Sigmoid colon (tissue), 7 donors: ENCODE measurements around the gene CACNA1C. TPM values are rescaled to one million over a fixed set of nuclear protein-coding genes. Genes with fewer than 3 reads are reported as not detected.

Experiments used
- DNase-seq: peaks from one replicate; pipeline ENCODE4 v3.0.0-alpha.2; 2019
- H3K27ac ChIP-seq, 4 donors: fragments of 200-600 bp; sonication (generic); one replicate each; pipeline ENCODE4 v1.5.1; 2016 to 2019; ENCODE audit warnings: mild to moderate bottlenecking in 1 of 4
- H3K27me3 ChIP-seq, 3 donors: fragments of 200-600 bp; sonication (generic); one replicate each; pipeline ENCODE4 v1.5.1; 2019; ENCODE audit warnings: mild to moderate bottlenecking in 1 of 3
- H3K36me3 ChIP-seq, 4 donors: fragments of 200-600 bp; sonication (generic); one replicate each; pipeline ENCODE4 v1.5.1; 2016 to 2019
- H3K4me1 ChIP-seq, 4 donors: fragments of 200-600 bp; sonication (generic); one replicate each; pipeline ENCODE4 v1.5.1; 2017 to 2019
- H3K4me3 ChIP-seq, 4 donors: fragments of 200-600 bp; sonication (generic); one replicate each; pipeline ENCODE4 v1.5.1; 2017 to 2019; ENCODE audit warnings: mild to moderate bottlenecking in 2 of 4, moderate library complexity in 1 of 4
- H3K9me3 ChIP-seq, 4 donors: fragments of 200-600 bp in 3 of 4; sonication (generic) in 3 of 4; one replicate each; pipeline versions ENCODE4 v1.5.1 to v1.6.1; 2013 to 2019
- CTCF ChIP-seq, 4 experiments: fragments of 450-650 bp in 3 of 4; fragments of 200-600 bp in 1 of 4; IDR thresholded peaks; one replicate each; pipeline ENCODE4 v1.5.1; 2016 to 2019; ENCODE audit warnings: antibody characterized with exemption in 4 of 4, mild to moderate bottlenecking in 3 of 4, moderate library complexity in 2 of 4
- EP300 ChIP-seq, 4 donors: sonication (generic); formaldehyde crosslinking; IDR thresholded peaks; one replicate each; pipeline ENCODE4 v1.6.1; 2017; ENCODE audit warnings: antibody characterized with exemption in 4 of 4
- POLR2A ChIP-seq, 2 donors: fragments of 450-650 bp; IDR thresholded peaks; one replicate each; pipeline ENCODE4 v1.6.1; 2016; ENCODE audit warnings: antibody characterized with exemption in 2 of 2, mild to moderate bottlenecking in 2 of 2, moderate library complexity in 2 of 2
- POLR2AphosphoS5 ChIP-seq, 4 donors: sonication (generic); formaldehyde crosslinking; IDR thresholded peaks; one replicate each; pipeline ENCODE4 v1.6.1; 2017; ENCODE audit warnings: antibody characterized with exemption in 4 of 4
- WGBS, 2 donors: extraction: QIAGEN DNeasy Blood & Tissue Kit; methylation state at CpG; one replicate each; pipeline ENCODE4 v1.1.7; 2013; 5-methylcytosine and 5-hydroxymethylcytosine counted together
- intact Hi-C: fragments of 100-400 bp; cut with DNase I; formaldehyde crosslinking; loops from one replicate; pipeline ENCODE4 v1.15.1; 2023
- polyA plus RNA-seq, 3 donors: library from polyadenylated mRNA; stranded (reverse); fragments of 200-250 nt; gene quantifications; one replicate each; pipeline ENCODE4 v1.2.3, GENCODE V29; 2013
- total RNA-seq, 4 donors: library from RNA; depleted of rRNA; stranded (reverse); fragments of >200 nt; gene quantifications; one replicate each; pipeline ENCODE4 v1.1.0, GENCODE V29; 2016
- donor health status: healthy with polysubstance abuse.
- donor health status: Bipolar disorder and iron deficiency.
- donor health status: healthy.

CACNA1C gene
- total and polyA plus RNA-seq, 7 donors = 0.46 to 213 (median 62.0) TPM

GRCh38 chr12:2608608-2608945 is 555.8 kb downstream of the CACNA1C start:
- Histone ChIP-seq H3K27me3 (no peaks in the 10 kb centered on the region), H3K4me1 (peaks cover 0 to 11% (median 8%) of the 10 kb centered on the region in 4 donors), H3K36me3 (peaks cover 50 to 98% (median 60%) of the 10 kb centered on the region in 4 donors), H3K4me3 (no peak overlapping the region), H3K9me3 (no peaks in the 10 kb centered on the region), H3K27ac (peak overlapping the region in 1 of 4 donors; percentile 14)
- intact Hi-C loops = no loop called here
- DNase-seq = no peak
- 94 to 95% methylated on average over 12 of the region's 12 CpGs for WGBS, 2 donors
- TF ChIP-seq CTCF (IDR thresholded peaks at IDR 0.05) = no peak
- no peak for TF ChIP-seq EP300 (IDR thresholded peaks at IDR 0.05)
- no peak for TF ChIP-seq POLR2AphosphoS5 (IDR thresholded peaks at IDR 0.05)
- TF ChIP-seq POLR2A (IDR thresholded peaks at IDR 0.05) = no peak

GRCh38 chr12:2609020-2609419 is 556.2 kb downstream of the CACNA1C start:
- Histone ChIP-seq H3K4me1 (peaks cover 0 to 16% (median 12%) of the 10 kb centered on the region in 4 donors), H3K36me3 (peaks cover 50 to 98% (median 61%) of the 10 kb centered on the region in 4 donors), H3K27ac (peak overlapping the region in 2 of 4 donors; percentile 8 to 14), H3K27me3 (no peaks in the 10 kb centered on the region), H3K9me3 (no peaks in the 10 kb centered on the region), H3K4me3 (no peak overlapping the region)
- intact Hi-C loops = no loop called here
- WGBS, 2 donors = 54 to 77% methylated on average over 12 of the region's 12 CpGs
- TF ChIP-seq CTCF (IDR thresholded peaks at IDR 0.05) (no peak), POLR2A (IDR thresholded peaks at IDR 0.05) (no peak), POLR2AphosphoS5 (IDR thresholded peaks at IDR 0.05) (no peak)
- peak; percentile 44 for DNase-seq

DNA sequence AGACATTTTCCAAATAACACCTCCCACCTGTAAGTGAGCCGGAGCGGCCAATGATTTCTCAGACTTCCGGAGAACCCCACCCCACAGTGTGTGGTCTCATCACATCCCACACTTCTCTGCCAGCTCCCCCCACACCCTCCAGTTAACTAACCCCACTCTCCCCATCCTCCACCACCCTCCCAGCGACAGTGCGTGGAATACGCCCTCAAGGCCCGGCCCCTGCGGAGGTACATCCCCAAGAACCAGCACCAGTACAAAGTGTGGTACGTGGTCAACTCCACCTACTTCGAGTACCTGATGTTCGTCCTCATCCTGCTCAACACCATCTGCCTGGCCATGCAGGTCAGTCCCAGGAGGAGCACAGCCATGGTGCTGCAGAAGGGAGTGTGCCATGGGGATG is 557.6 kb downstream of the CACNA1C start:
- intact Hi-C loops = no loop called here
- no peak overlapping the region for H3K4me3 ChIP-seq
- H3K9me3 ChIP-seq = no peaks in the 10 kb centered on the region
- H3K27me3 ChIP-seq = no peaks in the 10 kb centered on the region
- peak; percentile 50 for DNase-seq
- peaks cover 46 to 98% (median 57%) of the 10 kb centered on the region in 4 donors for H3K36me3 ChIP-seq
- no peak for TF ChIP-seq CTCF (IDR thresholded peaks at IDR 0.05)
- no peak for TF ChIP-seq POLR2AphosphoS5 (IDR thresholded peaks at IDR 0.05)
- no peak for TF ChIP-seq EP300 (IDR thresholded peaks at IDR 0.05)
- no peak for TF ChIP-seq POLR2A (IDR thresholded peaks at IDR 0.05)
- no peak overlapping the region for H3K27ac ChIP-seq
- 95 to 96% methylated on average over 11 of the region's 11 CpGs for WGBS, 2 donors
- peaks cover 0 to 25% (median 17%) of the 10 kb centered on the region in 4 donors for H3K4me1 ChIP-seq

- peak overlapping the region; percentile 34 to 72 (median 61) for H3K27ac ChIP-seq
- intact Hi-C loops = no loop called here
- no peak overlapping the region for H3K4me3 ChIP-seq
- peaks cover 15 to 98% (median 38%) of the 10 kb centered on the region in 4 donors for H3K36me3 ChIP-seq
- H3K27me3 ChIP-seq = no peaks in the 10 kb centered on the region
- no peak for TF ChIP-seq POLR2A (IDR thresholded peaks at IDR 0.05)
- TF ChIP-seq POLR2AphosphoS5 (IDR thresholded peaks at IDR 0.05) = peak; percentile 16 to 64 (median 30)
- no peak for TF ChIP-seq CTCF (IDR thresholded peaks at IDR 0.05)
- peak in 1 of 4 donors; percentile 7 for TF ChIP-seq EP300 (IDR thresholded peaks at IDR 0.05)
- H3K4me1 ChIP-seq = peaks cover 0 to 28% (median 17%) of the 10 kb centered on the region in 4 donors
- H3K9me3 ChIP-seq = no peaks in the 10 kb centered on the region
- DNase-seq = peak; percentile 71
- WGBS, 2 donors = 67 to 76% methylated on average over 12 of the region's 12 CpGs
Measured at GRCh38 chr12:2613326-2614073, 560.7 kb downstream of the CACNA1C start.
